PC-9 (cell line): Measurements from ENCODE around the gene BUD31. TPM values are rescaled to one million over a fixed set of nuclear protein-coding genes. Genes with fewer than 3 reads are reported as not detected.

Source experiments
- BruUV-seq: library from RNA; stranded (reverse); fragments of 400-500 nt; replicated peaks from 2 replicates; lab custom pipeline; 2021; lab: Mats Ljungman, UMichigan
- CTCF ChIA-PET: fragments of 300-600 bp; sonication (Branson Sonifier 250); formaldehyde crosslinking; loops from one replicate; lab custom pipeline; 2022; ENCODE audit warnings: antibody characterized with exemption; lab: Charles Lee
- POLR2A ChIA-PET: fragments of 300-600 bp; sonication (Branson Sonifier 250); formaldehyde crosslinking; loops from one replicate; lab custom pipeline; 2022; ENCODE audit warnings: antibody characterized with exemption; ENCODE audit not compliant: unreplicated experiment; lab: Charles Lee
- DNase-seq, 2 experiments: peaks; one replicate each; pipeline versions ENCODE4 v3.0.0 to v3.0.0-alpha.2; 2015 to 2022; ENCODE audit warnings: mixed read lengths in 1 of 2
- H2AFZ ChIP-seq: fragments of 200-600 bp; sonication (generic); 2 replicates; pipeline ENCODE4 v1.8.1; 2017; ENCODE audit warnings: antibody characterized with exemption
- H3F3A ChIP-seq: fragments of 200-600 bp; sonication (generic); 2 replicates; pipeline ENCODE4 v1.8.1; 2017; ENCODE audit warnings: antibody characterized with exemption, mild to moderate bottlenecking, low read depth; ENCODE audit not compliant: insufficient read depth
- H3K27ac ChIP-seq: fragments of 200-600 bp; sonication (generic); 2 replicates; pipeline ENCODE4 v1.6.1; 2016; ENCODE audit warnings: mixed run types
- H3K27me3 ChIP-seq: fragments of 200-600 bp; sonication (generic); 2 replicates; pipeline ENCODE4 v1.6.1; 2016; ENCODE audit warnings: low read depth, mixed run types; ENCODE audit not compliant: insufficient read depth
- H3K36me3 ChIP-seq: fragments of 200-600 bp; sonication (generic); 2 replicates; pipeline ENCODE4 v1.6.1; 2016; ENCODE audit warnings: low read depth, mixed run types
- H3K4me1 ChIP-seq: fragments of 200-600 bp; sonication (generic); replicated peaks from 2 replicates; pipeline ENCODE4 v1.6.1; 2016; ENCODE audit warnings: mixed run types; ENCODE audit not compliant: insufficient read depth
- H3K4me2 ChIP-seq: fragments of 200-600 bp; sonication (generic); 2 replicates; pipeline ENCODE4 v1.6.1; 2017; ENCODE audit warnings: mixed run types
- H3K4me3 ChIP-seq: fragments of 200-600 bp; sonication (generic); 2 replicates; pipeline ENCODE4 v1.6.1; 2016; ENCODE audit warnings: mixed run types
- H3K79me2 ChIP-seq: fragments of 200-600 bp; sonication (generic); 2 replicates; pipeline ENCODE4 v1.6.1; 2017; ENCODE audit warnings: low read depth, mixed run types
- H3K9me2 ChIP-seq: fragments of 200-600 bp; sonication (generic); 2 replicates; pipeline ENCODE4 v1.8.1; 2017; ENCODE audit warnings: mild to moderate bottlenecking; ENCODE audit not compliant: insufficient read depth
- H3K9me3 ChIP-seq: fragments of 200-600 bp; sonication (generic); 2 replicates; pipeline ENCODE4 v1.8.1; 2016; ENCODE audit warnings: low read depth; ENCODE audit not compliant: insufficient read depth
- H4K20me1 ChIP-seq: fragments of 200-600 bp; sonication (generic); 2 replicates; pipeline ENCODE4 v1.8.1; 2017; ENCODE audit not compliant: insufficient read depth
- EZH2 ChIP-seq: fragments of 200-600 bp; sonication (generic); IDR thresholded peaks from 2 replicates; pipeline ENCODE4 v1.8.0; 2017; ENCODE audit warnings: antibody characterized with exemption, low read depth
- intact Hi-C: fragments of 100-400 bp; cut with micrococcal nuclease; formaldehyde crosslinking; loops from one replicate; pipeline ENCODE4 v1.10.0; 2022; ENCODE audit not compliant: unreplicated experiment
- total RNA-seq: library from RNA; stranded (reverse); gene quantifications from 2 replicates; pipeline ENCODE4 v1.2.3, GENCODE V29; 2021
- TF ChIP-seq, protein P1 (sequence below): fragments of 200-600 bp; sonication (generic); conservative IDR thresholded peaks from 2 replicates; pipeline ENCODE4 v1.6.1; 2017; ENCODE audit warnings: mixed run types, antibody characterized with exemption, mild to moderate bottlenecking, moderate library complexity

BUD31 gene
- total RNA-seq, 1 experiment from 2014 or later: 167 TPM

GRCh38 chr7:99368750-99369389, 39.9 kb upstream of the BUD31 start:
- DNase-seq: no peak
- peaks cover 8% of the 10 kb centered on the region for H3K36me3 ChIP-seq
- no peak overlapping the region for H3K4me2 ChIP-seq
- H2AFZ ChIP-seq: no peak overlapping the region
- H3K27me3 ChIP-seq: no peaks in the 10 kb centered on the region
- peaks cover 58% of the 10 kb centered on the region for H3F3A ChIP-seq
- H3K4me3 ChIP-seq: no peak overlapping the region
- no peaks in the 10 kb centered on the region for H3K79me2 ChIP-seq
- no TSS peak for BruUV-seq
- CTCF ChIA-PET: no interaction called here
- H3K9me2 ChIP-seq: no peaks in the 10 kb centered on the region
- H3K4me1 ChIP-seq: peaks cover 11% of the 10 kb centered on the region
- POLR2A ChIA-PET: interaction anchor here (0.6 kb wide), 1 partner anchor 407 kb away, joined by 3 read pairs; no protein-coding TSS in a partner anchor
- intact Hi-C loops: no loop called here
- TF ChIP-seq, protein P1, sequence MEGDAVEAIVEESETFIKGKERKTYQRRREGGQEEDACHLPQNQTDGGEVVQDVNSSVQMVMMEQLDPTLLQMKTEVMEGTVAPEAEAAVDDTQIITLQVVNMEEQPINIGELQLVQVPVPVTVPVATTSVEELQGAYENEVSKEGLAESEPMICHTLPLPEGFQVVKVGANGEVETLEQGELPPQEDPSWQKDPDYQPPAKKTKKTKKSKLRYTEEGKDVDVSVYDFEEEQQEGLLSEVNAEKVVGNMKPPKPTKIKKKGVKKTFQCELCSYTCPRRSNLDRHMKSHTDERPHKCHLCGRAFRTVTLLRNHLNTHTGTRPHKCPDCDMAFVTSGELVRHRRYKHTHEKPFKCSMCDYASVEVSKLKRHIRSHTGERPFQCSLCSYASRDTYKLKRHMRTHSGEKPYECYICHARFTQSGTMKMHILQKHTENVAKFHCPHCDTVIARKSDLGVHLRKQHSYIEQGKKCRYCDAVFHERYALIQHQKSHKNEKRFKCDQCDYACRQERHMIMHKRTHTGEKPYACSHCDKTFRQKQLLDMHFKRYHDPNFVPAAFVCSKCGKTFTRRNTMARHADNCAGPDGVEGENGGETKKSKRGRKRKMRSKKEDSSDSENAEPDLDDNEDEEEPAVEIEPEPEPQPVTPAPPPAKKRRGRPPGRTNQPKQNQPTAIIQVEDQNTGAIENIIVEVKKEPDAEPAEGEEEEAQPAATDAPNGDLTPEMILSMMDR: no peak
- TF ChIP-seq EZH2: no peak
- H3K27ac ChIP-seq: no peak overlapping the region
- H3K9me3 ChIP-seq: no peaks in the 10 kb centered on the region
- peaks cover 6% of the 10 kb centered on the region; the same call in 1 of the 2 replicates for H4K20me1 ChIP-seq

- ChIA-PET POLR2A (interaction anchor here (0.6 kb wide), 3 partner anchors 186 to 470 kb away, joined by 3 to 12 read pairs (median 7); no protein-coding TSS in a partner anchor), CTCF (interaction anchor here (0.7 kb wide), 1 partner anchor 24 kb away, joined by 13 read pairs; no protein-coding TSS in a partner anchor)
- intact Hi-C loops: loop anchor here (5.0 to 10.0 kb wide), 2 partner anchors 95 to 712 kb away; partner anchors contain the start of genes MYH16 and ZNF3
- Histone ChIP-seq H3F3A (peaks cover 53% of the 10 kb centered on the region), H2AFZ (no peak overlapping the region), H3K4me3 (no peak overlapping the region), H3K9me2 (no peaks in the 10 kb centered on the region), H3K4me1 (peaks cover 11% of the 10 kb centered on the region), H3K4me2 (no peak overlapping the region), H3K27me3 (no peaks in the 10 kb centered on the region), H3K9me3 (no peaks in the 10 kb centered on the region), H3K27ac (no peak overlapping the region), H3K79me2 (no peaks in the 10 kb centered on the region; the same call in 1 of the 2 replicates), H4K20me1 (peaks cover 6% of the 10 kb centered on the region; the same call in 1 of the 2 replicates), H3K36me3 (peaks cover 8% of the 10 kb centered on the region)
- TF ChIP-seq EZH2: no peak
- TF ChIP-seq, protein P1: no peak
- DNase-seq: no peak
- no TSS peak for BruUV-seq
Measured at GRCh38 chr7:99369767-99370391, 38.9 kb upstream of the BUD31 start.

DNA sequence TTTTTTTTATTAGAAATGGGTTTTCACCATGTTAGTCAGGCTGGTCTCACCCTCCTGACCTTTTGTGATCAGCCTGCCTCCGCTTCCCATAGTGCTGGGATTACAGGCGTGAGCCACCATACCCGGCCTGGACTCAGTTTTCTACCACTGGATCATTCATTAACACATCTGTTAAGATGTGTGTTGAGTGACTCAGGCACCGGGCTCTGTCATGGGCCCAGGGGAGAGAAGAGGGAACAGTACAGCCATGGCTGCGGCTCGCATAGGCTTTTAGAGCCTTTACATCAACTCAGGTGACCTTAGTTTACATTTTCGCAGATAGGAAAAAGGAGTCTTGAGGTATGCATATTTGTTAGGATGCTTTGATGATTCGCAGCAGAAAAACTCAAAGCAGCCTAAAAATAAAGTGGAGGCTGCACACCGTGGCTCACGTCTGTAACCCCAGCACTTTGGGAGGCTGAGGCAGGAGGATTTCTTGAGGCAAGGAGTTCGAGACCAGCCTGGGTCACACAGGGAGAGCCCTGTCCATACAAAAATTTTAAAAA, 37.3 kb upstream of the BUD31 start:
- POLR2A ChIA-PET: no interaction called here
- CTCF ChIA-PET: interaction anchor here (0.7 kb wide), 1 partner anchor 385 kb away, joined by 3 read pairs; no protein-coding TSS in a partner anchor

More for the DNA sequence above, 37.3 kb upstream of the BUD31 start:
- no peak for DNase-seq
- Histone ChIP-seq H3K4me3 (no peak overlapping the region), H3K4me2 (no peak overlapping the region), H2AFZ (no peak overlapping the region), H3K9me2 (no peaks in the 10 kb centered on the region), H3K27me3 (no peaks in the 10 kb centered on the region), H3K36me3 (peaks cover under 1% of the 10 kb centered on the region), H3K9me3 (no peaks in the 10 kb centered on the region), H3F3A (peaks cover 64% of the 10 kb centered on the region), H3K27ac (no peak overlapping the region), H3K4me1 (peaks cover 14% of the 10 kb centered on the region), H3K79me2 (peaks cover 11% of the 10 kb centered on the region), H4K20me1 (peaks cover 10% of the 10 kb centered on the region)
- no TSS peak for BruUV-seq
- TF ChIP-seq EZH2: no peak
- TF ChIP-seq, protein P1: no peak
- intact Hi-C loops: loop anchor here (5.0 to 10.0 kb wide), 2 partner anchors 97 to 711 kb away; partner anchors contain the start of genes MYH16 and ZNF3
